ENCODE measurements around the gene ZCCHC9. TPM values are rescaled to one million over a fixed set of nuclear protein-coding genes. Genes with fewer than 3 reads are reported as not detected.

ZCCHC9 gene
- total RNA-seq, 1 donor from 2014 or later = 17.5 TPM

DNA sequence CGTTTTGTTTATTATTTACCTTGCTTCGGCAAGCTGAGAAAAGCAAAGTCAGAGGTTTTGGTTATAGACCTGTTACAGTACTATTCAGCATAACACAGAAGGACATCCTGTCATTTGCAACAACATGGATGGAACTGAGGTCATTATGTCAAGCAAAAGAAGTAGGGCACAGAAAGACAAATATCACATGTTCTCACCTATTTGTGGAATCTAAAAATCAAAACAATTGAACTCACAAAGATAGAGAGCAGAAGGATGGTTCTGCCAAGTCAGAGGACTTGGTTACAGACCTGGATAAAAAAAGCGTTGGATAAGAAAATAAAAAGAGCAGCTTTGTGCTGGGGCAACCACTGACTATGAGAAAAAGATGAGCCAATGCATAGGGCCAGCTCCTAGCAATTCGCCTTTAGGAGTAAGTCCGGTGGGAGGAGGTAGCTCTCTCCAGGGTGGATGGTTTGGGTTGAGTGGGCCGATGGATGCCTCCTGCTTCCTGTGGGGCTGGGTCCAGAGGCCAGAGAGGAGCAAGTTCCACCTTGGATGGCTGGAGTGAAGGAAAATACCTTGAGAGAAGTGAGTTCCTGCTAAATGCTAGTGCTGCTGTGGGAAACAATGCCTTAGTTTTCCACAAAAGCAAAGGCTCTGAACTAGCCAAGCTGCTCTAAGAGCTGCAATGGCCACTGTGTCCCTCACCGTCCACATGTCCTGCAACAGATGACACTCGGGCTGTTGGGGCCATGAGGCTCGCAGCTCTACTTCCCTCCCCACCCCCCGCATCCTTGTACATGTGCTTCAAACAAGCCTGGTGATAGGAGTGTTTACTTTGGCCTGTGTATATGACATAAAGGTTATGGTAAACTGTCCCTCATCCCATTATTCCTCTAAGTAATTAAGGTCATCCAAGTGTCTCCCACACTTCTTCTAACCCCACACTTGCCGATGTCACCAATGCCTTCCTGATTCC lies 54.2 kb downstream of the ZCCHC9 start:
- TF ChIP-seq, protein P1, sequence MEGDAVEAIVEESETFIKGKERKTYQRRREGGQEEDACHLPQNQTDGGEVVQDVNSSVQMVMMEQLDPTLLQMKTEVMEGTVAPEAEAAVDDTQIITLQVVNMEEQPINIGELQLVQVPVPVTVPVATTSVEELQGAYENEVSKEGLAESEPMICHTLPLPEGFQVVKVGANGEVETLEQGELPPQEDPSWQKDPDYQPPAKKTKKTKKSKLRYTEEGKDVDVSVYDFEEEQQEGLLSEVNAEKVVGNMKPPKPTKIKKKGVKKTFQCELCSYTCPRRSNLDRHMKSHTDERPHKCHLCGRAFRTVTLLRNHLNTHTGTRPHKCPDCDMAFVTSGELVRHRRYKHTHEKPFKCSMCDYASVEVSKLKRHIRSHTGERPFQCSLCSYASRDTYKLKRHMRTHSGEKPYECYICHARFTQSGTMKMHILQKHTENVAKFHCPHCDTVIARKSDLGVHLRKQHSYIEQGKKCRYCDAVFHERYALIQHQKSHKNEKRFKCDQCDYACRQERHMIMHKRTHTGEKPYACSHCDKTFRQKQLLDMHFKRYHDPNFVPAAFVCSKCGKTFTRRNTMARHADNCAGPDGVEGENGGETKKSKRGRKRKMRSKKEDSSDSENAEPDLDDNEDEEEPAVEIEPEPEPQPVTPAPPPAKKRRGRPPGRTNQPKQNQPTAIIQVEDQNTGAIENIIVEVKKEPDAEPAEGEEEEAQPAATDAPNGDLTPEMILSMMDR (IDR thresholded peaks at IDR 0.05) = no peak
- H3K9me3 Mint-ChIP-seq (ENCODE audit: low read depth) = no peaks in the 10 kb centered on the region

GRCh38 chr5:81359108-81359507 lies 57.7 kb downstream of the ZCCHC9 start:
- Mint-ChIP-seq H3K4me1 (ENCODE audit: low read depth) (no peaks in the 10 kb centered on the region), H3K27ac (ENCODE audit: unreplicated experiment) (no peak overlapping the region), H3K9me3 (ENCODE audit: low read depth) (no peaks in the 10 kb centered on the region), H3K27me3 (ENCODE audit: low read depth) (peaks cover 2% of the 10 kb centered on the region), H3K4me3 (ENCODE audit: unreplicated experiment) (no peak overlapping the region), H3K36me3 (ENCODE audit: low read depth) (no peaks in the 10 kb centered on the region)
- DNase-seq (ENCODE audit: low spot score) = no peak
- TF ChIP-seq, protein P1 (IDR thresholded peaks at IDR 0.05) = no peak

More for the DNA sequence above, 54.2 kb downstream of the ZCCHC9 start:
- peaks cover 4% of the 10 kb centered on the region for H3K27me3 Mint-ChIP-seq (ENCODE audit: low read depth)
- no peak overlapping the region for H3K27ac Mint-ChIP-seq (ENCODE audit: unreplicated experiment)
- DNase-seq (ENCODE audit: low spot score) = no peak
- no peak overlapping the region for H3K4me3 Mint-ChIP-seq (ENCODE audit: unreplicated experiment)
- no peaks in the 10 kb centered on the region for H3K36me3 Mint-ChIP-seq (ENCODE audit: low read depth)
- no peaks in the 10 kb centered on the region for H3K4me1 Mint-ChIP-seq (ENCODE audit: low read depth)

- H3K4me3 Mint-ChIP-seq (ENCODE audit: unreplicated experiment) = no peak overlapping the region
- no peaks in the 10 kb centered on the region for H3K9me3 Mint-ChIP-seq (ENCODE audit: low read depth)
- H3K27ac Mint-ChIP-seq (ENCODE audit: unreplicated experiment) = no peak overlapping the region
- no peaks in the 10 kb centered on the region for H3K36me3 Mint-ChIP-seq (ENCODE audit: low read depth)
- peaks cover 2% of the 10 kb centered on the region for H3K27me3 Mint-ChIP-seq (ENCODE audit: low read depth)
- H3K4me1 Mint-ChIP-seq (ENCODE audit: low read depth) = no peaks in the 10 kb centered on the region
- TF ChIP-seq, protein P1 (IDR thresholded peaks at IDR 0.05) = no peak
- DNase-seq (ENCODE audit: low spot score) = no peak
Observed at GRCh38 chr5:81359881-81360280, 58.5 kb downstream of the ZCCHC9 start.

DNA sequence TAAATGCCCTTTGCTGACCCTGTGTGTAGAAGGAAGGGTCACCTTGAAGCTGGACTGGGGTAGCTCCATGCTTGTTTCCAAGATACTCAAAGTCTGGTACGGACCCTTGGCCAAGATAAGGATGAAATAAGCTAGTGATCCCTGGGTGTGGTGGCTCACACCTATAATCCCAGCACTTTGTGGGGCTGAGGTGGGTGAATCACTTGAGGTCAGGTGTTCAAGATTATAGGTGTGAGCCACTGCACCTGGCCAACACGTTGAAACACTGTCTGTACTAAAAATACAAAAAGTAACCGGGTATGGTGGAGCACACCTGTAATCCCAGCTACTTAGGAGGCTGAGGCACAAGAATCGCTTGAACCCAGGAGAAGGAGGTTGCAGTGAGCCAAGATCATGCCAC lies 59.3 kb downstream of the ZCCHC9 start:
- TF ChIP-seq, protein P1 (IDR thresholded peaks at IDR 0.05) = no peak
- H3K4me3 Mint-ChIP-seq (ENCODE audit: unreplicated experiment) = no peak overlapping the region

DNA sequence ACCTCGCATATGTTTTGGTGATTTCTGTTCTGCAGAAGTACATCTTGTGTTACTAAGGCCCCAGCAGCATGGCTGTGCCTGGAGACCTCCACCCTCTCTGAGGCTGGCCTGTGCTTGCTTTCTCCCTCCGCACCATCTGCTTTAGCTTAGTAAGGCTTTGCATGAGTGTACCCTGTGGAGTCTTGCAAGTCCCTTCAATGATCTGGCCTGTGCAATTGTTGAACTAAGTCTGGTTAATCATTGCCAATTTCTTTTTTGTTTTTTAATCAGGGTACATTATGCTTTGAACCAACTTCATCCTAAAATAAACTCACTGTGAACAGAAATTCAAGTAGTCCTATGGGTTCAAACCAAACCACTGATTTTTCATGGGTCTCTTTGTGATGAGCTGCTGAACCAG lies 60.2 kb downstream of the ZCCHC9 start:
- Mint-ChIP-seq H3K4me3 (ENCODE audit: unreplicated experiment) (no peak overlapping the region), H3K27me3 (ENCODE audit: low read depth) (peaks cover 2% of the 10 kb centered on the region), H3K4me1 (ENCODE audit: low read depth) (no peaks in the 10 kb centered on the region), H3K27ac (ENCODE audit: unreplicated experiment) (no peak overlapping the region), H3K36me3 (ENCODE audit: low read depth) (no peaks in the 10 kb centered on the region), H3K9me3 (ENCODE audit: low read depth) (no peaks in the 10 kb centered on the region)
- no peak for DNase-seq (ENCODE audit: low spot score)
- TF ChIP-seq, protein P1 (IDR thresholded peaks at IDR 0.05) = no peak

More for the DNA sequence above, 59.3 kb downstream of the ZCCHC9 start:
- H3K4me1 Mint-ChIP-seq (ENCODE audit: low read depth) = no peaks in the 10 kb centered on the region
- DNase-seq (ENCODE audit: low spot score) = no peak
- peaks cover 2% of the 10 kb centered on the region for H3K27me3 Mint-ChIP-seq (ENCODE audit: low read depth)
- no peaks in the 10 kb centered on the region for H3K36me3 Mint-ChIP-seq (ENCODE audit: low read depth)
- no peak overlapping the region for H3K27ac Mint-ChIP-seq (ENCODE audit: unreplicated experiment)
- H3K9me3 Mint-ChIP-seq (ENCODE audit: low read depth) = no peaks in the 10 kb centered on the region

Other genes with a start within 250 kb of the ZCCHC9 start
- not detected in 3 replicates for gene CKMT2, start 68.3 kb upstream of the ZCCHC9 start, total RNA-seq
- not detected in 3 replicates for gene ACOT12, start 92.5 kb downstream of the ZCCHC9 start, total RNA-seq